Neural cell (in vitro differentiated cells): ENCODE data around the gene ODF2. TPM values are rescaled to one million over a fixed set of nuclear protein-coding genes. Genes with fewer than 3 reads are reported as not detected.

Experiments used
- H2AFZ ChIP-seq: fragments of 200-600, 300-800 bp; sonication (generic), shearing (Covaris generic); 2 replicates; pipeline ENCODE4 v1.6.0; 2014; ENCODE audit warnings: low read depth, mild to moderate bottlenecking, antibody characterized with exemption, low read length, moderate library complexity
- H3F3A ChIP-seq: fragments of 200-600 bp; shearing (Covaris generic); 2 replicates; pipeline ENCODE4 v1.6.1; 2016; ENCODE audit warnings: mild to moderate bottlenecking, moderate library complexity, mixed read lengths, antibody characterized with exemption, low read length; ENCODE audit not compliant: insufficient read depth, poor library complexity, severe bottlenecking
- H3K27ac ChIP-seq: fragments of 200-600, 300-800 bp; sonication (generic), shearing (Covaris generic); 2 replicates; pipeline ENCODE4 v1.5.1; 2014; ENCODE audit warnings: mild to moderate bottlenecking, low read length, moderate library complexity
- H3K27me3 ChIP-seq: fragments of 300-800, 200-600 bp; sonication (generic), shearing (Covaris generic); 2 replicates; pipeline ENCODE4 v1.6.0; 2014; ENCODE audit warnings: mild to moderate bottlenecking, low read depth, low read length, moderate library complexity; ENCODE audit not compliant: insufficient read depth
- H3K36me3 ChIP-seq: fragments of 300-800, 200-600 bp; sonication (generic), shearing (Covaris generic); 2 replicates; pipeline ENCODE4 v1.5.1; 2014; ENCODE audit warnings: mild to moderate bottlenecking, antibody characterized with exemption, low read length, moderate library complexity; ENCODE audit not compliant: insufficient read depth
- H3K4me2 ChIP-seq: fragments of 300-800, 200-600 bp; sonication (generic), shearing (Covaris generic); 2 replicates; pipeline ENCODE4 v1.6.0; 2014; ENCODE audit warnings: mild to moderate bottlenecking, low read length
- H3K4me3 ChIP-seq: fragments of 300-800, 200-600 bp; sonication (generic), shearing (Covaris generic); 2 replicates; pipeline ENCODE4 v1.5.1; 2014; ENCODE audit warnings: mild to moderate bottlenecking, low read length, moderate library complexity
- H3K79me2 ChIP-seq: fragments of 200-600 bp; shearing (Covaris generic); replicated peaks from 2 replicates; pipeline ENCODE4 v1.6.0; 2014; ENCODE audit warnings: mild to moderate bottlenecking, low read length, moderate library complexity; ENCODE audit not compliant: insufficient read depth
- H3K9ac ChIP-seq: fragments of 300-800, 200-600 bp; sonication (generic), shearing (Covaris generic); 2 replicates; pipeline ENCODE4 v1.6.1; 2016; ENCODE audit warnings: mild to moderate bottlenecking, low read length, mixed read lengths
- H3K9me2 ChIP-seq: fragments of 200-600 bp; shearing (Covaris generic); 2 replicates; pipeline ENCODE4 v1.6.1; 2016; ENCODE audit warnings: mild to moderate bottlenecking, low read length, mixed read lengths; ENCODE audit not compliant: insufficient read depth
- H3K9me3 ChIP-seq: fragments of 200-600, 300-800 bp; sonication (generic), shearing (Covaris generic); 2 replicates; pipeline ENCODE4 v1.6.1; 2016; ENCODE audit warnings: mild to moderate bottlenecking, mixed run types, low read length, moderate library complexity, mixed read lengths
- H4K20me1 ChIP-seq: fragments of 200-600 bp; shearing (Covaris generic); 2 replicates; pipeline ENCODE4 v1.6.1; 2016; ENCODE audit warnings: mild to moderate bottlenecking, mixed run types; ENCODE audit not compliant: insufficient read depth
- EP300 ChIP-seq: fragments of 450-650 bp; conservative IDR thresholded peaks from 2 replicates; pipeline ENCODE4 v1.6.1; 2014; ENCODE audit warnings: antibody characterized with exemption, mild to moderate bottlenecking, moderate library complexity; ENCODE audit not compliant: poor library complexity, severe bottlenecking
- EZH2 ChIP-seq: fragments of 200-600, 300-800 bp; shearing (Covaris generic), sonication (generic); IDR thresholded peaks from 2 replicates; pipeline ENCODE4 v1.6.1; 2014; ENCODE audit warnings: antibody characterized with exemption, low read length, borderline replicate concordance, mild to moderate bottlenecking; ENCODE audit not compliant: insufficient read depth, poor library complexity, severe bottlenecking
- MXI1 ChIP-seq: fragments of 450-650 bp; conservative IDR thresholded peaks from 2 replicates; pipeline ENCODE4 v1.6.1; 2014; ENCODE audit warnings: antibody characterized with exemption, mild to moderate bottlenecking; ENCODE audit not compliant: poor library complexity, severe bottlenecking
- POLR2AphosphoS5 ChIP-seq: IDR thresholded peaks from 2 replicates; pipeline ENCODE4 v1.6.1; 2012
- RAD21 ChIP-seq: fragments of 450-650 bp; conservative IDR thresholded peaks from 2 replicates; pipeline ENCODE4 v1.6.1; 2014; ENCODE audit warnings: antibody characterized with exemption, mild to moderate bottlenecking, moderate library complexity
- REST ChIP-seq: IDR thresholded peaks from 2 replicates; pipeline ENCODE4 v1.6.1; 2012; ENCODE audit warnings: borderline replicate concordance
- SMC3 ChIP-seq: fragments of 450-650 bp; conservative IDR thresholded peaks from 2 replicates; pipeline ENCODE4 v1.6.1; 2014; ENCODE audit warnings: antibody characterized with exemption, mild to moderate bottlenecking, moderate library complexity; ENCODE audit not compliant: poor library complexity
- TAF1 ChIP-seq: IDR thresholded peaks from 2 replicates; pipeline ENCODE4 v1.6.1; 2012; ENCODE audit warnings: low read depth
- polyA plus RNA-seq: library from polyadenylated mRNA; depleted of rRNA; stranded (reverse); fragments of >200 nt; gene quantifications from 2 replicates; pipeline ENCODE4 v1.2.3, GENCODE V29; 2014
- TF ChIP-seq, protein P1 (sequence below): fragments of 450-650 bp; IDR thresholded peaks from 2 replicates; pipeline ENCODE4 v1.5.1; 2014; ENCODE audit warnings: antibody characterized with exemption, mild to moderate bottlenecking, moderate library complexity; ENCODE audit not compliant: poor library complexity, severe bottlenecking

Gene ODF2
- polyA plus RNA-seq, 1 donor from 2014 or later, result 39.3 TPM

- Histone ChIP-seq H3K9me2 (no peaks in the 10 kb centered on the region), H3K27ac (no peak overlapping the region), H3K27me3 (no peaks in the 10 kb centered on the region), H3K36me3 (peaks cover 10% of the 10 kb centered on the region), H3F3A (no peaks in the 10 kb centered on the region), H3K4me2 (no peak overlapping the region), H3K79me2 (no peaks in the 10 kb centered on the region), H3K9ac (no peak overlapping the region), H2AFZ (no peak overlapping the region), H3K9me3 (no peaks in the 10 kb centered on the region), H4K20me1 (no peaks in the 10 kb centered on the region), H3K4me3 (no peak overlapping the region)
- no peak for TF ChIP-seq REST
- TF ChIP-seq EP300, result no peak
- TF ChIP-seq SMC3, result no peak
- TF ChIP-seq TAF1, result no peak
- no peak for TF ChIP-seq POLR2AphosphoS5
- no peak for TF ChIP-seq MXI1
- TF ChIP-seq, protein P1, sequence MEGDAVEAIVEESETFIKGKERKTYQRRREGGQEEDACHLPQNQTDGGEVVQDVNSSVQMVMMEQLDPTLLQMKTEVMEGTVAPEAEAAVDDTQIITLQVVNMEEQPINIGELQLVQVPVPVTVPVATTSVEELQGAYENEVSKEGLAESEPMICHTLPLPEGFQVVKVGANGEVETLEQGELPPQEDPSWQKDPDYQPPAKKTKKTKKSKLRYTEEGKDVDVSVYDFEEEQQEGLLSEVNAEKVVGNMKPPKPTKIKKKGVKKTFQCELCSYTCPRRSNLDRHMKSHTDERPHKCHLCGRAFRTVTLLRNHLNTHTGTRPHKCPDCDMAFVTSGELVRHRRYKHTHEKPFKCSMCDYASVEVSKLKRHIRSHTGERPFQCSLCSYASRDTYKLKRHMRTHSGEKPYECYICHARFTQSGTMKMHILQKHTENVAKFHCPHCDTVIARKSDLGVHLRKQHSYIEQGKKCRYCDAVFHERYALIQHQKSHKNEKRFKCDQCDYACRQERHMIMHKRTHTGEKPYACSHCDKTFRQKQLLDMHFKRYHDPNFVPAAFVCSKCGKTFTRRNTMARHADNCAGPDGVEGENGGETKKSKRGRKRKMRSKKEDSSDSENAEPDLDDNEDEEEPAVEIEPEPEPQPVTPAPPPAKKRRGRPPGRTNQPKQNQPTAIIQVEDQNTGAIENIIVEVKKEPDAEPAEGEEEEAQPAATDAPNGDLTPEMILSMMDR, result no peak
- no peak for TF ChIP-seq RAD21
- TF ChIP-seq EZH2, result no peak
Measured at GRCh38 chr9:128485414-128485855, 29.6 kb downstream of the ODF2 start.

DNA sequence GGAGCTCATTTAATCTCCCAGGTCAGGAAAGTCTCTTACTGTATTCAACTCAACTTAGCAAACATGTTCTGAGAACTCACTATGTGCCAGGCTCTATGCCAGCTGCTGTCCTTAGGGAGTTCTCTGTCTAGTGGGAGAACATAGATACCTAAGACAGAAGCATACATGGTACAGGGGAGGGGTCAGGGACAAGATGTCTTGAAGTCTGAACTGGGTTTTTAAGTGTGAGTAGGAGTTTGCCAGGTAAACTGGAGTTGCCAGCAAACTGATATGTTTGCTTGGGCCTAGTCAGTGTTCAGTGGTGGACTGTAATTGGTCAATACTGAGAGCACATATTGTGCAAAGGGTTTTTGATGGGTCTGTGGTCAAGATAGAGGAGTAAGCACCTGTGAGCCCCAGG, 30.4 kb downstream of the ODF2 start:
- H3K36me3 ChIP-seq, result peaks cover 10% of the 10 kb centered on the region
- no peak overlapping the region for H3K9ac ChIP-seq
- no peak overlapping the region for H3K4me2 ChIP-seq
- no peak overlapping the region for H3K4me3 ChIP-seq
- no peaks in the 10 kb centered on the region for H3K79me2 ChIP-seq
- H4K20me1 ChIP-seq, result no peaks in the 10 kb centered on the region
- no peak overlapping the region for H2AFZ ChIP-seq
- TF ChIP-seq RAD21 (no peak), EZH2 (no peak), SMC3 (no peak), REST (no peak), MXI1 (no peak), TAF1 (no peak), POLR2AphosphoS5 (no peak), EP300 (no peak)
- TF ChIP-seq, protein P1, result no peak
- no peaks in the 10 kb centered on the region for H3K9me3 ChIP-seq
- no peaks in the 10 kb centered on the region for H3K27me3 ChIP-seq
- no peaks in the 10 kb centered on the region for H3K9me2 ChIP-seq
- no peak overlapping the region for H3K27ac ChIP-seq
- H3F3A ChIP-seq, result no peaks in the 10 kb centered on the region
